ENCODE data around the gene DIP2C.

GRCh38 chr10:227014-227413 is 462.5 kb downstream of the DIP2C start:
- TF ChIP-seq CTCF (IDR thresholded peaks at IDR 0.05; ENCODE audit: borderline replicate concordance, extremely low read depth, low read length, poor library complexity, severe bottlenecking) (no peak), EZH2 (IDR thresholded peaks at IDR 0.05; ENCODE audit: borderline replicate concordance, low read depth, low read length, severe bottlenecking) (no peak)

Measured in DND-41 (cell line).